H1 (cell line): ENCODE measurements around the gene TDRD9. TPM values are rescaled to one million over a fixed set of nuclear protein-coding genes. Genes with fewer than 3 reads are reported as not detected.
"Not testable (repeated sequence)": the region's sequence is repeated elsewhere in the genome, so short reads cannot be mapped to it uniquely, and the experiment has no call there.

ENCODE experiments used
- CTCF ChIA-PET: fragments of 300-600 bp; sonication (Branson Sonifier 250); formaldehyde crosslinking; loops from one replicate; lab custom pipeline; 2021; ENCODE audit not compliant: partially characterized antibody; lab: Charles Lee
- POLR2A ChIA-PET: fragments of 300-600 bp; sonication (Branson Sonifier 250); formaldehyde crosslinking; loops from one replicate; lab custom pipeline; 2021; ENCODE audit warnings: inconsistent platforms; ENCODE audit not compliant: partially characterized antibody; lab: Charles Lee
- DNase-seq, 2 experiments: peaks; one replicate each; pipeline versions ENCODE4 v3.0.0 to v3.0.0-alpha.2; 2010 to 2022; ENCODE audit warnings: low spot score in 2 of 2, low read depth in 1 of 2, mixed read lengths in 1 of 2
- FAIRE-seq: peaks from 2 replicates; lab custom pipeline; 2011; peaks lifted over from hg19 to GRCh38; lab: Jason Lieb, UNC
- H2AFZ ChIP-seq: 2 replicates; pipeline ENCODE4 v1.8.1; 2012; ENCODE audit warnings: low read length, inconsistent platforms
- H2AK5ac ChIP-seq: 2 replicates; pipeline ENCODE4 v1.6.1; 2013; ENCODE audit warnings: low read depth, low read length
- H2BK120ac ChIP-seq: replicated peaks from 2 replicates; pipeline ENCODE3; 2013; ENCODE audit warnings: low read depth, low read length, inconsistent platforms
- H2BK12ac ChIP-seq: 2 replicates; pipeline ENCODE4 v1.6.1; 2013; ENCODE audit warnings: low read depth, low read length
- H2BK15ac ChIP-seq: 2 replicates; pipeline ENCODE4 v1.6.1; 2013; ENCODE audit warnings: low read length
- H2BK20ac ChIP-seq: 2 replicates; pipeline ENCODE4 v1.6.1; 2013; ENCODE audit warnings: low read length
- H2BK5ac ChIP-seq: 2 replicates; pipeline ENCODE4 v1.6.1; 2013; ENCODE audit warnings: low read depth, low read length
- H3K14ac ChIP-seq: 2 replicates; pipeline ENCODE4 v1.6.1; 2013; ENCODE audit warnings: inconsistent platforms; ENCODE audit not compliant: insufficient read length
- H3K18ac ChIP-seq: 2 replicates; pipeline ENCODE4 v1.6.1; 2013; ENCODE audit warnings: low read length; ENCODE audit errors: extremely low read depth
- H3K23ac ChIP-seq: 2 replicates; pipeline ENCODE4 v1.6.1; 2013; ENCODE audit warnings: inconsistent platforms; ENCODE audit not compliant: insufficient read length
- H3K23me2 ChIP-seq: 2 replicates; pipeline ENCODE4 v1.6.1; 2013; ENCODE audit warnings: low read depth, low read length
- H3K27ac ChIP-seq: 2 replicates; pipeline ENCODE4 v1.6.1; 2011; ENCODE audit warnings: low read depth, low read length, inconsistent platforms
- H3K27me3 ChIP-seq, 4 experiments: replicated peaks in 1 of 4; 1 replicate in 1 of 4; 2 replicates in 3 of 4; pipeline versions ENCODE4 v1.6.1 to v1.8.1; 2011 to 2013; ENCODE audit warnings: low read length in 3 of 4, mild to moderate bottlenecking in 3 of 4, inconsistent platforms in 2 of 4, mixed read lengths in 2 of 4, moderate library complexity in 1 of 4; ENCODE audit not compliant: control insufficient read depth in 3 of 4, insufficient read depth in 3 of 4; ENCODE audit errors: extremely low read depth in 1 of 4
- H3K36me3 ChIP-seq, 4 experiments: 2 replicates each; pipeline versions ENCODE4 v1.6.1 to v1.8.1; 2011 to 2013; ENCODE audit warnings: mild to moderate bottlenecking in 4 of 4, low read length in 3 of 4, moderate library complexity in 2 of 4, control low read depth in 1 of 4, inconsistent platforms in 1 of 4; ENCODE audit not compliant: insufficient read depth in 4 of 4, control insufficient read depth in 2 of 4
- H3K4ac ChIP-seq: replicated peaks from 2 replicates; pipeline ENCODE3; 2013; ENCODE audit warnings: low read length, low read depth, mixed read lengths, inconsistent platforms; ENCODE audit not compliant: insufficient read length
- H3K4me1 ChIP-seq, 4 experiments: replicated peaks in 1 of 4; 1 replicate in 1 of 4; 2 replicates in 3 of 4; pipeline versions ENCODE4 v1.6.1 to v1.8.1; 2011 to 2013; ENCODE audit warnings: low read length in 3 of 4, inconsistent platforms in 2 of 4, mixed read lengths in 1 of 4; ENCODE audit not compliant: insufficient read depth in 4 of 4, control insufficient read depth in 3 of 4
- H3K4me2 ChIP-seq, 2 experiments: 2 replicates each; pipeline versions ENCODE4 v1.6.1 to v1.8.1; 2011 to 2013; ENCODE audit warnings: low read depth in 2 of 2, low read length in 2 of 2, control low read depth in 1 of 2, inconsistent platforms in 1 of 2, mild to moderate bottlenecking in 1 of 2; ENCODE audit not compliant: insufficient read depth in 1 of 2
- H3K4me3 ChIP-seq, 4 experiments: fragments of 200-600, 300-600 bp in 1 of 4; sonication (generic), shearing (Covaris generic), sonication (Bioruptor Twin) in 1 of 4; 2 replicates each; pipeline versions ENCODE4 v1.5.1 to v1.8.1; 2011 to 2016; ENCODE audit warnings: low read length in 4 of 4, low read depth in 3 of 4, control low read depth in 2 of 4, inconsistent platforms in 2 of 4, mild to moderate bottlenecking in 2 of 4, mixed read lengths in 1 of 4, moderate library complexity in 1 of 4; ENCODE audit not compliant: insufficient read depth in 2 of 4; ENCODE audit errors: extremely low read depth in 1 of 4
- H3K56ac ChIP-seq: replicated peaks from 2 replicates; pipeline ENCODE3; 2013; ENCODE audit warnings: low read depth, mild to moderate bottlenecking, mixed read lengths, low read length, inconsistent platforms; ENCODE audit not compliant: insufficient read length
- H3K79me1 ChIP-seq: 2 replicates; pipeline ENCODE4 v1.6.1; 2013; ENCODE audit warnings: low read depth, low read length, control low read depth
- H3K79me2 ChIP-seq, 2 experiments: 2 replicates each; pipeline versions ENCODE4 v1.6.1 to v1.8.1; 2012 to 2013; ENCODE audit warnings: low read length in 2 of 2, mild to moderate bottlenecking in 2 of 2, inconsistent platforms in 1 of 2; ENCODE audit not compliant: insufficient read depth in 2 of 2, control insufficient read depth in 1 of 2
- H3K9ac ChIP-seq, 4 experiments: replicated peaks in 1 of 4; 1 replicate in 1 of 4; 2 replicates in 3 of 4; pipeline versions ENCODE4 v1.6.1 to v1.8.1; 2011 to 2013; ENCODE audit warnings: low read depth in 3 of 4, low read length in 3 of 4, control low read depth in 2 of 4, mild to moderate bottlenecking in 2 of 4, moderate library complexity in 2 of 4, inconsistent platforms in 1 of 4; ENCODE audit errors: extremely low read depth in 1 of 4
- H3K9me3 ChIP-seq, 2 experiments: 2 replicates each; pipeline versions ENCODE4 v1.6.1 to v1.8.1; 2012 to 2013; ENCODE audit warnings: mild to moderate bottlenecking in 2 of 2, moderate library complexity in 2 of 2, control low read depth in 1 of 2, inconsistent platforms in 1 of 2, low read depth in 1 of 2, low read length in 1 of 2, mixed read lengths in 1 of 2; ENCODE audit not compliant: insufficient read depth in 2 of 2
- H4K20me1 ChIP-seq, 2 experiments: replicated peaks in 1 of 2; 2 replicates each; pipeline versions ENCODE3 to v1.8.1; 2011 to 2013; ENCODE audit warnings: inconsistent platforms in 2 of 2, low read length in 2 of 2, mild to moderate bottlenecking in 1 of 2; ENCODE audit not compliant: insufficient read depth in 2 of 2, control insufficient read depth in 1 of 2
- H4K5ac ChIP-seq: 2 replicates; pipeline ENCODE4 v1.6.1; 2013; ENCODE audit warnings: low read length, low read depth, mixed read lengths, inconsistent platforms; ENCODE audit not compliant: insufficient read length
- H4K8ac ChIP-seq: 2 replicates; pipeline ENCODE4 v1.8.0; 2013; ENCODE audit warnings: mild to moderate bottlenecking, moderate library complexity, low read length, inconsistent platforms; ENCODE audit not compliant: insufficient read depth; ENCODE audit errors: extremely low read depth
- H4K91ac ChIP-seq: replicated peaks from 2 replicates; pipeline ENCODE3; 2013; ENCODE audit warnings: low read length, mixed read lengths, inconsistent platforms; ENCODE audit not compliant: insufficient read length
- WGBS, 2 experiments: shearing (Covaris generic) in 1 of 2; methylation state at CpG; one replicate each; pipeline versions ENCODE4 v1.1.6 to v1.1.7; 2013 to 2015; ENCODE audit warnings: low lambda C conversion rate in 2 of 2, mixed read lengths in 2 of 2, inconsistent platforms in 1 of 2, low coverage in 1 of 2, missing lambda C conversion rate in 1 of 2; ENCODE audit not compliant: insufficient replicate concordance in 2 of 2, insufficient coverage in 1 of 2, insufficient read length in 1 of 2; ENCODE audit errors: extremely low coverage in 1 of 2, missing lambda C conversion rate in 1 of 2; 5-methylcytosine and 5-hydroxymethylcytosine counted together
- polyA plus RNA-seq, 7 experiments: library from polyadenylated mRNA; depleted of rRNA in 3 of 7; stranded (reverse) in 5 of 7; unstranded in 2 of 7; fragments of >200 nt in 5 of 7; fragments of 200-250 nt in 2 of 7; gene quantifications; 1 replicate in 5 of 7; 2 replicates in 1 of 7; 4 replicates in 1 of 7; pipeline versions ENCODE4 v1.2.1 to v1.2.3, GENCODE V29; 2011 to 2013; ENCODE audit warnings: missing spikeins in 2 of 7, mixed read lengths in 2 of 7
- total RNA-seq: library from RNA; stranded (reverse); fragmentation: NEBNext Ultra II Directional; extraction: Animal tissue kit (Norgen Biotek cat#: 25700); gene quantifications from 2 replicates; pipeline ENCODE4 v1.2.1, GENCODE V29; 2021

The TDRD9 gene
- total and polyA plus RNA-seq, 2 of the 8 experiments (the other 6 are each of a cell fraction or from before 2014, with no cell fraction given) = not detected

DNA sequence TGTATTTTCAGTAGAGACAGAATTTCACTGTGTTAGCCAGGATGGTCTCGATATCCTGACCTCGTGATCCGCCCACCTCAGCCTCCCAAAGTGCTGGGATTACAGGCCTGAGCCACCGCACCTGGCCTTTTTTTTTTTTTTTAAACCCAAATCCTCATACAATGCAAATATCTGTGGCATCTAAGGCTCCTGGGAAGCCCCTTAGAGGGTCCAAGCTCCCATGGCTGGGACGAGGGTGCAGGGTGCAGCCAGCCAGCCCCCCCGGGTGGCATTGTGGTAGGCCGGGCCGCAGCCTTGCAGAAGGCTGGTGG is 39.3 kb upstream of the TDRD9 start:
- not testable (repeated sequence) for H2BK120ac ChIP-seq, H2AK5ac ChIP-seq, H4K20me1 ChIP-seq, H3K23me2 ChIP-seq, H3K4ac ChIP-seq, H3K4me1 ChIP-seq, H3K4me3 ChIP-seq, H2BK5ac ChIP-seq, H3K9ac ChIP-seq, H3K14ac ChIP-seq, H4K8ac ChIP-seq, H3K36me3 ChIP-seq, H4K5ac ChIP-seq, H3K23ac ChIP-seq, H2BK12ac ChIP-seq, H3K56ac ChIP-seq, H3K4me2 ChIP-seq, H4K91ac ChIP-seq, H2BK20ac ChIP-seq, H2BK15ac ChIP-seq, H3K27me3 ChIP-seq, FAIRE-seq, H2AFZ ChIP-seq, H3K79me1 ChIP-seq, H3K27ac ChIP-seq, H3K79me2 ChIP-seq, H3K18ac ChIP-seq, DNase-seq, H3K9me3 ChIP-seq
- 85% methylated on average over 4 of the region's 8 CpGs; no CpG with 5 or more reads in 1 of the 2 experiments for WGBS, 2 experiments
- ChIA-PET POLR2A (interaction anchor here (0.7 kb wide), 1 partner anchor 10 kb away, joined by 3 read pairs; no protein-coding TSS in a partner anchor), CTCF (interaction anchor here (3.0 to 3.8 kb wide), 2 partner anchors 11 to 16 kb away, joined by 17 to 31 read pairs; no protein-coding TSS in a partner anchor)
